ENCODE data around the gene ITGA8. TPM values are rescaled to one million over a fixed set of nuclear protein-coding genes. Genes with fewer than 3 reads are reported as not detected.

ITGA8 gene
- total RNA-seq, 5 donors from 2014 or later (not counting 1 experiment from before 2014, with no cell fraction given), result 0.03 to 0.06 (median 0.06) TPM; not detected in 2

- Mint-ChIP-seq H3K27ac (no peak overlapping the region), H3K27me3 (peaks cover 16 to 33% of the 10 kb centered on the region in 2 donors), H3K9me3 (peaks cover 2 to 15% (median 10%) of the 10 kb centered on the region in 3 donors), H3K4me1 (no peaks in the 10 kb centered on the region), H3K4me3 (no peak overlapping the region), H3K36me3 (no peaks in the 10 kb centered on the region)
- ChIA-PET CTCF (no interaction called here), POLR2A (interaction anchor here in 1 of 2 donors (0.5 kb wide), 1 partner anchor 726 kb away, joined by 3 read pairs; no protein-coding TSS in a partner anchor)
- Histone ChIP-seq H3K4me1 (ENCODE audit: control insufficient read depth in 1 of 2, extremely low read depth in 1 of 2, insufficient read depth in 2 of 2, low read length in 2 of 2) (no peaks in the 10 kb centered on the region), H3K27ac (ENCODE audit: low read length) (no peak overlapping the region), H3K9me3 (no peaks in the 10 kb centered on the region), H3K4me3 (ENCODE audit: control insufficient read depth in 1 of 2, extremely low read depth in 1 of 2, low read length in 1 of 2) (no peak overlapping the region), H3K27me3 (replicated peaks in 1 of 2; ENCODE audit: control insufficient read depth in 2 of 2, extremely low read depth in 1 of 2, insufficient read depth in 2 of 2, low read length in 1 of 2) (peaks cover 6 to 8% of the 10 kb centered on the region in 2 experiments), H3K36me3 (ENCODE audit: control insufficient read depth in 2 of 2, extremely low read depth in 1 of 2, insufficient read depth in 1 of 2, low read length in 1 of 2) (no peaks in the 10 kb centered on the region)
- DNase-seq (no peak), ATAC-seq (replicated peaks in 1 of 4) (no peak)
- no CpG with 5 or more reads among the region's 1 CpG for WGBS (ENCODE audit: insufficient coverage)
These were observed 6.3 kb upstream of the ITGA8 start for GRCh38 chr10:15726042-15726441.

- CTCF ChIA-PET, result no interaction called here
- ATAC-seq (replicated peaks in 1 of 4) (peak in 1 of 4 experiments; percentile 15), DNase-seq (peak in 1 of 35 experiments; percentile 2)
- H3K4me3 Mint-ChIP-seq, result no peak overlapping the region
- H3K4me3 ChIP-seq (ENCODE audit: control insufficient read depth in 1 of 2, extremely low read depth in 1 of 2, low read length in 1 of 2), result no peak overlapping the region
- 19% methylated on average over 2 of the region's 2 CpGs for WGBS (ENCODE audit: insufficient coverage)
- H3K9me3 Mint-ChIP-seq, result peaks cover 2 to 15% (median 7%) of the 10 kb centered on the region in 3 donors
- H3K27ac ChIP-seq (ENCODE audit: low read length), result no peak overlapping the region
- H3K9me3 ChIP-seq, result no peaks in the 10 kb centered on the region
- peaks cover 8 to 12% of the 10 kb centered on the region in 2 experiments for H3K27me3 ChIP-seq (replicated peaks in 1 of 2; ENCODE audit: control insufficient read depth in 2 of 2, extremely low read depth in 1 of 2, insufficient read depth in 2 of 2, low read length in 1 of 2)
- no peaks in the 10 kb centered on the region for H3K4me1 Mint-ChIP-seq
- H3K36me3 Mint-ChIP-seq, result no peaks in the 10 kb centered on the region
- H3K36me3 ChIP-seq (ENCODE audit: control insufficient read depth in 2 of 2, extremely low read depth in 1 of 2, insufficient read depth in 1 of 2, low read length in 1 of 2), result no peaks in the 10 kb centered on the region
- H3K27ac Mint-ChIP-seq, result no peak overlapping the region
- H3K4me1 ChIP-seq (ENCODE audit: control insufficient read depth in 1 of 2, extremely low read depth in 1 of 2, insufficient read depth in 2 of 2, low read length in 2 of 2), result no peaks in the 10 kb centered on the region
- POLR2A ChIA-PET, result no interaction called here
- H3K27me3 Mint-ChIP-seq, result peaks cover 20 to 35% of the 10 kb centered on the region in 2 donors
These were observed 5.9 kb upstream of the ITGA8 start for GRCh38 chr10:15725603-15726002.

GRCh38 chr10:15724683-15725082 lies 5.0 kb upstream of the ITGA8 start:
- peaks cover 0 to 9% (median 7%) of the 10 kb centered on the region in 3 donors for H3K9me3 Mint-ChIP-seq
- H3K4me1 Mint-ChIP-seq, result no peaks in the 10 kb centered on the region
- peaks cover 27 to 35% of the 10 kb centered on the region in 2 donors for H3K27me3 Mint-ChIP-seq
- H3K27ac Mint-ChIP-seq, result no peak overlapping the region
- no peak overlapping the region for H3K4me3 Mint-ChIP-seq
- Histone ChIP-seq H3K4me1 (ENCODE audit: control insufficient read depth in 1 of 2, extremely low read depth in 1 of 2, insufficient read depth in 2 of 2, low read length in 2 of 2) (no peaks in the 10 kb centered on the region), H3K36me3 (ENCODE audit: control insufficient read depth in 2 of 2, extremely low read depth in 1 of 2, insufficient read depth in 1 of 2, low read length in 1 of 2) (no peaks in the 10 kb centered on the region), H3K27me3 (replicated peaks in 1 of 2; ENCODE audit: control insufficient read depth in 2 of 2, extremely low read depth in 1 of 2, insufficient read depth in 2 of 2, low read length in 1 of 2) (peaks cover 10 to 20% of the 10 kb centered on the region in 2 experiments), H3K9me3 (no peaks in the 10 kb centered on the region), H3K27ac (ENCODE audit: low read length) (no peak overlapping the region), H3K4me3 (ENCODE audit: control insufficient read depth in 1 of 2, extremely low read depth in 1 of 2, low read length in 1 of 2) (no peak overlapping the region)
- H3K36me3 Mint-ChIP-seq, result no peaks in the 10 kb centered on the region
- ChIA-PET POLR2A (no interaction called here), CTCF (no interaction called here)
- DNase-seq, result no peak
- WGBS (ENCODE audit: insufficient coverage), result no CpG with 5 or more reads among the region's 2 CpGs
- no peak for ATAC-seq (replicated peaks in 1 of 4)

- ChIA-PET CTCF (no interaction called here), POLR2A (no interaction called here)
- Mint-ChIP-seq H3K27ac (no peak overlapping the region), H3K4me3 (no peak overlapping the region), H3K36me3 (no peaks in the 10 kb centered on the region), H3K9me3 (peaks cover 0 to 6% (median 4%) of the 10 kb centered on the region in 3 donors), H3K27me3 (peaks cover 30 to 39% of the 10 kb centered on the region in 2 donors), H3K4me1 (peaks cover 2 to 4% (median 4%) of the 10 kb centered on the region in 3 donors)
- DNase-seq, result no peak
- Histone ChIP-seq H3K27me3 (replicated peaks in 1 of 2; ENCODE audit: control insufficient read depth in 2 of 2, extremely low read depth in 1 of 2, insufficient read depth in 2 of 2, low read length in 1 of 2) (peaks cover 10 to 27% of the 10 kb centered on the region in 2 experiments), H3K4me1 (ENCODE audit: control insufficient read depth in 1 of 2, extremely low read depth in 1 of 2, insufficient read depth in 2 of 2, low read length in 2 of 2) (no peaks in the 10 kb centered on the region), H3K4me3 (ENCODE audit: control insufficient read depth in 1 of 2, extremely low read depth in 1 of 2, low read length in 1 of 2) (no peak overlapping the region), H3K27ac (ENCODE audit: low read length) (no peak overlapping the region), H3K9me3 (no peaks in the 10 kb centered on the region), H3K36me3 (ENCODE audit: control insufficient read depth in 2 of 2, extremely low read depth in 1 of 2, insufficient read depth in 1 of 2, low read length in 1 of 2) (no peaks in the 10 kb centered on the region)
- ATAC-seq (replicated peaks in 1 of 4), result no peak
- 71% methylated on average over 2 of the region's 4 CpGs for WGBS (ENCODE audit: insufficient coverage)
These were observed 4.1 kb upstream of the ITGA8 start for GRCh38 chr10:15723803-15724202.

GRCh38 chr10:15720635-15721287 lies 1.0 kb upstream of the ITGA8 start:
- no peaks in the 10 kb centered on the region for H3K36me3 ChIP-seq (ENCODE audit: control insufficient read depth in 2 of 2, extremely low read depth in 1 of 2, insufficient read depth in 1 of 2, low read length in 1 of 2)
- no peaks in the 10 kb centered on the region for H3K36me3 Mint-ChIP-seq
- H3K27me3 Mint-ChIP-seq, result peaks cover 47 to 50% of the 10 kb centered on the region in 2 donors
- no peaks in the 10 kb centered on the region for H3K9me3 ChIP-seq
- DNase-seq (no peak), ATAC-seq (replicated peaks in 1 of 4) (no peak)
- no peak overlapping the region for H3K27ac ChIP-seq (ENCODE audit: low read length)
- 100% methylated on average over 4 of the region's 13 CpGs for WGBS (ENCODE audit: insufficient coverage)
- H3K4me1 Mint-ChIP-seq, result peaks cover 2 to 6% (median 4%) of the 10 kb centered on the region in 3 donors
- no peak overlapping the region for H3K27ac Mint-ChIP-seq
- H3K27me3 ChIP-seq (replicated peaks in 1 of 2; ENCODE audit: control insufficient read depth in 2 of 2, extremely low read depth in 1 of 2, insufficient read depth in 2 of 2, low read length in 1 of 2), result peaks cover 13 to 34% of the 10 kb centered on the region in 2 experiments
- ChIA-PET CTCF (no interaction called here), POLR2A (no interaction called here)
- no peak overlapping the region for H3K4me3 ChIP-seq (ENCODE audit: control insufficient read depth in 1 of 2, extremely low read depth in 1 of 2, low read length in 1 of 2)
- H3K9me3 Mint-ChIP-seq, result no peaks in the 10 kb centered on the region
- no peak overlapping the region for H3K4me3 Mint-ChIP-seq
- no peaks in the 10 kb centered on the region for H3K4me1 ChIP-seq (ENCODE audit: control insufficient read depth in 1 of 2, extremely low read depth in 1 of 2, insufficient read depth in 2 of 2, low read length in 2 of 2)

- H3K27ac ChIP-seq (ENCODE audit: low read length), result no peak overlapping the region
- CTCF ChIA-PET, result no interaction called here
- POLR2A ChIA-PET, result interaction anchor here in 1 of 2 donors (0.7 kb wide), 1 partner anchor 257 kb away, joined by 3 read pairs; no protein-coding TSS in a partner anchor
- H3K36me3 Mint-ChIP-seq, result no peaks in the 10 kb centered on the region
- peaks cover 50% of the 10 kb centered on the region in 2 donors for H3K27me3 Mint-ChIP-seq
- no peak overlapping the region for H3K4me3 Mint-ChIP-seq
- peaks cover 13 to 32% of the 10 kb centered on the region in 2 experiments for H3K27me3 ChIP-seq (replicated peaks in 1 of 2; ENCODE audit: control insufficient read depth in 2 of 2, extremely low read depth in 1 of 2, insufficient read depth in 2 of 2, low read length in 1 of 2)
- H3K4me1 Mint-ChIP-seq, result peaks cover 2 to 6% (median 4%) of the 10 kb centered on the region in 3 donors
- no peak for DNase-seq
- no peak overlapping the region for H3K4me3 ChIP-seq (ENCODE audit: control insufficient read depth in 1 of 2, extremely low read depth in 1 of 2, low read length in 1 of 2)
- no peak for ATAC-seq (replicated peaks in 1 of 4)
- no peaks in the 10 kb centered on the region for H3K36me3 ChIP-seq (ENCODE audit: control insufficient read depth in 2 of 2, extremely low read depth in 1 of 2, insufficient read depth in 1 of 2, low read length in 1 of 2)
- H3K4me1 ChIP-seq (ENCODE audit: control insufficient read depth in 1 of 2, extremely low read depth in 1 of 2, insufficient read depth in 2 of 2, low read length in 2 of 2), result no peaks in the 10 kb centered on the region
- H3K27ac Mint-ChIP-seq, result no peak overlapping the region
- H3K9me3 ChIP-seq, result no peaks in the 10 kb centered on the region
- H3K9me3 Mint-ChIP-seq, result no peaks in the 10 kb centered on the region
- WGBS (ENCODE audit: insufficient coverage), result 3% methylated on average over 67 of the region's 67 CpGs
These were observed 448 bp downstream of the ITGA8 start for GRCh38 chr10:15719049-15719898.
